RPMI8226 (cell line): ENCODE results near the gene SERPINB11.
"Not testable (repeated sequence)": the region's sequence is repeated elsewhere in the genome, so short reads cannot be mapped to it uniquely, and the experiment has no call there.

ENCODE experiments used
- DNase-seq: peaks from one replicate; pipeline ENCODE4 v3.0.0-alpha.2; 2015

The SERPINB11 gene, protein sequence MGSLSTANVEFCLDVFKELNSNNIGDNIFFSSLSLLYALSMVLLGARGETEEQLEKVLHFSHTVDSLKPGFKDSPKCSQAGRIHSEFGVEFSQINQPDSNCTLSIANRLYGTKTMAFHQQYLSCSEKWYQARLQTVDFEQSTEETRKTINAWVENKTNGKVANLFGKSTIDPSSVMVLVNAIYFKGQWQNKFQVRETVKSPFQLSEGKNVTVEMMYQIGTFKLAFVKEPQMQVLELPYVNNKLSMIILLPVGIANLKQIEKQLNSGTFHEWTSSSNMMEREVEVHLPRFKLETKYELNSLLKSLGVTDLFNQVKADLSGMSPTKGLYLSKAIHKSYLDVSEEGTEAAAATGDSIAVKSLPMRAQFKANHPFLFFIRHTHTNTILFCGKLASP

DNA sequence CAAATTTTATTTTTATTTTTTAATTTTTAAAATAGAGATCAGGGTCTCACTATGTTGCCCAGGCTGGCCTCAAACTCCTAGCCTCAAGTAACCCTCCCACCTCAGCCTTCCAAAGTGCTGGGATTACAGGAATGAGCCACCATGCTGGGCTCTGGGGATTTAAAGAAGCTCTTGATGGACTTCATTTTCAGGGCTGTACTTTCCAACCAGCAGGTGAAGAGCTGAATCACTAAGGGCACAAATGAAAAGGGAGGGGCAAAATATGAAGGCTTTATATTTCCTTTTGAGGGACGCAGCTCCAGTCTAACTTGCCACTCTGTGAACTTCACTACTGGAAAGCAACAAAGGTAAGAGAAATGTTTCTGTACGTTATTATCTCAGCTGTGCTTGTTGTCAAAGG is at the start of gene SERPINB11:
Gene SERPINB11, plus strand, starts transcription at position 301 of the 400 bp plus-strand sequence. CDS start 7,234 bp downstream, outside the sequence.
- no peak for DNase-seq

DNA sequence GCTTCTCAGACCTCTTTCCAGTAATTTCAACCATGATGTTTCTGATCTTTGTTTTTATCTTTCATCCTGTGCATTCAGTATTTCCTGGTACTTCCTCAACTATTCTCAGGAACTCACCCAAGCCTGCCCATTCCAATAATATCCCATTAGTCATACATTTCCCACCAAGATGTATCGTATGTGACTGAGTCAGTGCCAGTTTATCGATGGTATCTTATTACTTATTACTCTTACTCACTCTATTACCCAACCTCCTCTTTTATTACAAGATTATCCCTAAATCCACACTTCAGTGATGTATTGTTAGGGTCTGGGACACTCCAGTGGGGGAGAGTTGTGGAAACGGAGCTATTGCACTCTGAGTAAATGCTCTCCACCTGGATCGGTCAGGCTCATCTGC is 43.8 kb upstream of the SERPINB11 start:
- not testable (repeated sequence) for DNase-seq

DNA sequence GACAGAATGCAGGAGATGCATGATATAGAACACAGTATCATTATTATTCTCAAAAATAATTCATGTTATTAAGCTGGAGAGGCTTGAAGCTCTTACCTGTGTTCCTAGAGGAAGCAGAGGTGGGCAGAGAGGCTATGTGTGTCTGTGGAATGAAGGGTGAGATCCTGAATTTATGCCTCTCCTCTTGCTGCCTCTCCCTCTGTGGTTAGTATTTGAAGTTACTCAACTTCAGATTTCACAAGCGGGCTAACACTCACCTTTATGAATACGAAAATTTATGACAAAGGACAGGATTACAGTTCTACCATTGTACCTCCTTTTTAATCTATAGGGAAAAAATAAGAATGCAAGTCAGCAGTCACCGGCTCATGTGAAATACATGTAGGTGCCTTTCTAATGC is 41.0 kb upstream of the SERPINB11 start, which contains the start of gene SERPINB3:
Gene SERPINB3, minus strand, starts transcription at position 144 of the 400 bp plus-strand sequence. CDS start 677 bp downstream, outside the sequence.
- not testable (repeated sequence) for DNase-seq

DNA sequence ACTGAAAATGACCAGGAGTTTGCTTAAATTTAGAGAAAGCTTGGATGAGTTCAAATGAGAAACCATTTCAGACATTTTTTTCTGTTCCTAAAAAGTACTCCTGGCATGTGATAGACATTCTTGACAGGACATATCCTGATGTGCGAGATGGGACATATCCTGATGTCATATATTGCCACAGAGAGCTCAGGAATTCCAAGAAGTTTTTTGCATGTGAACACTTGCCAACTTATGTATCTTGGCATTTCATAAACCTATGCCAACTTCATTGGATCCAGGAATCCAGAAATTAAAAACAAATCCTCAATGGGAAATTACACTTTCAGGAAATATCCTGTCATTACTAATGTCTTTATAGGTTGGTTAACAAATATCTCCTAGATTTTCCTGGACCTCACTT is 38.2 kb upstream of the SERPINB11 start:
- no peak for DNase-seq

DNA sequence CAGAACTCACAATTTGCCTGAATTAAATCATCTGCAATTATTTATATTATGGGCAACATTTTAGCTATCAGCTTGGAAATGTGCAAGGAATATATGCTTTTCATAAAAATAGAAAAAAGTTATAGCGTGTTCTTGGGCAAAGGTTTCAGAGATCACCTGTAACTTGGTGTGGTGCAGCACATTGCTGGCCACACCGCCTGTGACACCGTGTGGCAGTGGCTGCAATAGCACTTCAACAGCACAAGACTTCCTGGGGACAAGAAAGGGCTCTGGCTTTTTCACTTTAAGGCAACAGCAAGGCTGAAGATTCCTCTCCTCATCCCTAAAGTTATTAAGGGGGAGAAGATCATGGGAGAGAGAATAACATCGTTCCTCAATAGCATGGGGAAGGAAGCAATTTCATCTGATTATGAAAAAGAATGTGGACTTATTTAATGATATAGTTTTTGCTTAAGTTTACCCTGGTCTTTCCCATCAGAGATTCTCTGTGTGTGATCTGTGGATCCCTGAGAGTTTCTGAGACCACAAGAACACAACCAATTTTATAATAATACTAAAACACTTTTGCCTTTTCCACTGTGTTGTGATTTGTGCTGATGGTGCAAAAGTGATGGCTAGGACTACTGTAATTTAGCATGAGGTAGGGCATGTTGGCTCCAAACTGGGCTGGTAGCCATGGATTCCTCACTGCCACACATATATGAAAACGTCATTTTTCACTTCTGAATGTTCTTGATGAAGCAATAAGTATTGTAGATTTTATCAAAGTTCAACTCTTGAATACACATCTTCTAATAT is 26.0 kb upstream of the SERPINB11 start:
- DNase-seq = peak; percentile 43

DNA sequence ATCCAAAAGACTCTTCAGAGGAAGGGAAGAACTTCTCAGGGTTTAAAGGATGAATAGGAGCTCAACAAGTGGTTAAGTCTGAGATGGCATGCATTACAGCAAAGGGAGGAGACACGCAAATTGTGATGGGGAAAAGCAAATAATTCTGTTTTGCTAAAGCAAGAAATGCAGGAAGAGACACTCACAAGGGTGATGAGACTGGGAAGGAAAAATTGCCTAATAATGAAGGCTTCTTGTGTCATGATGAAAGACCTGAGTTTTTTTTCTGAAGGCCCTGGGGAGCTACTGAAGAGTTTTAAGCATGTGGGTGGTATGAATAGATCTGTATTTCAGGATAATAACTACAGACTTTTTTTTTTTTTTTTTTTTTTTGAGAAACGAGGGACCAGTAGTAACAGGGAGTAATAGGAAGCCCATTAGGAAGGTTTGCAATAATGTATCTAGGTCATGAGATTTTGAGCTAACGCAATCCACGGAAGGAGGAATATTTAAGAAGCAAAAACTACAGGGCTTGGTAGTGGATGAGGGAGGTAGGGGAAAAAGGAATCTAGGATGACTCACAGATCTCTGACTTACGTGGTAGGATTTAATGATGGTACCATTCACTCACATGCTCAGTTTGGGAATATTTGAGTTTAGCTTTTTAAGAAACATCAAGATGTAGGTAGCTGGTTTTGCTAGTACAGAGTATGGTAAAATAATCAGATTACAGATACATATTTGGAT is 25.1 kb upstream of the SERPINB11 start:
- no peak for DNase-seq

DNA sequence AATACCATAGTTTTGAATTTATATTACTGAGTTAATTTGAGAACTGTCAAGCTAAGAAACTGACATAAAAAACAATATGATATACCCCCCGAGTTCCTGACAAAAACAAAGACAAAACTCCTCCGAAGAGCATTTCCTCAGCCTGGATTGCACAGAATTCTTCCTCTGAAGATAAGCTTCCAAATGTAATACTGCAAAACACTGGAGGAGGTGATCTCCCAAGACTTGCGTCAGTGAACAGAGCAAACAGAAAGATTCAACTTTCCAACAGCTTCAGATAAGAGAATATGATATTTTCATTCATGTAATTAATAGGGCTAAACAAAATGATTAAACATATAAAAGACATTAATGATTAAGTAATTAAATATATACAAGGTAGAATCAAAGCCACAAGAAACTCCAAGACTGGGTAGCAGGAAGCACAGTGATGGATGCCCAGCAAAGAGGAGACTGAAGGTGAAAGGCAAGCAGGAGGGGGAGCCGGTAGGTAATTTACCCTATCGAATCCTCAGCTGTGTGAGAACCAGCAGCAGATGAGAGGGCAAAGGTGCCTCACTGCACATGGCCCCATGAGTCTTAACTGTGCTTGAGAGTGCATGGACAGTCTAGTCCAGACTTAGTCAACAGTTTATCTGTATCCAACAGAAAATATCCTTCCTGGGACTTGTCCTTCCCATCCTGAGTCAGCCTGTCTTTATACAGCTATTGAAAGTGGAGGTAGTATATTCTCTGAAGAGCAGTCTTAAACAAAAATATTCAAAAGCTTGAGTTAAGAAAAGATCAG is 22.7 kb upstream of the SERPINB11 start:
- no peak for DNase-seq

DNA sequence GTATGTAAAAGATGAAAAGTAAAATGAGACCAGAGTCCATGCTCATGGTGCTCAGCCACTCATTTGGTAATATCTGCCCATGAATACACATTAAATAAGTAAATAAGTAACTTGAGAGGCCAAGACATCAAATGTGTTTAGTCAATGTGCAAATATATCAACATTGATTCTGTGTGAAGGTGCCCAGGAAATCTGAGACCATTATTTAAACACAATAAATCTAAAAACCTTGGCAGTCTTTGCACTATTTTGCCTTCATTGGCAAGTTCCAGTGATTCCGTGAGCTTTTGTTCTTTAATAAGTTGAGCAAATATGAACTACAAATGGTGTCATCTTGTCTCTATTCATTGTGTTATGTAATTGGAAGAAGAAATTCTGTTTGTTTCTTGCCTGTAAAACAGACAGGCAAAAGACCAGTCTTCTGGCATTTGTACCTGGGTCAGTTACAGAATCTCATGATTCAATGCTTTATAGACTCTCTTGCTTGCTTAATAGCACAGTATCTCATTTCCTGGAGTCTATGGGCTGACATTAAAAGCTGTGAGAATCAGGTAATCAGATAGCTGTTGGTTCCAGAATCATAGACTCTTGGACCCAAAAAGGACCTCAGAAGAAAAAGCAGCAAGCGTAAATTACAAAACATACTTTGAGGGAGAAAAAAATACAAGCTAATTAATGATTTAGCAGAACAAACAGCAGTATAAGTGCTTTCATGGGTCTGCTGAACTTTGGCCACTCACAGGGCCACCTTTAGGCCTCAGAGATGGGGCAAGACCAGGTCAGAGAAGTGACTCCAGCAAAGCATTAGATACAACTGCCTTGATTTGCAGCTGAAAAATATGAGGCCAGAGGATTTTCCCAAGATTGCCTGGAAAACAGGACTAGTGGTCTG is 21.1 kb upstream of the SERPINB11 start:
- no peak for DNase-seq

DNA sequence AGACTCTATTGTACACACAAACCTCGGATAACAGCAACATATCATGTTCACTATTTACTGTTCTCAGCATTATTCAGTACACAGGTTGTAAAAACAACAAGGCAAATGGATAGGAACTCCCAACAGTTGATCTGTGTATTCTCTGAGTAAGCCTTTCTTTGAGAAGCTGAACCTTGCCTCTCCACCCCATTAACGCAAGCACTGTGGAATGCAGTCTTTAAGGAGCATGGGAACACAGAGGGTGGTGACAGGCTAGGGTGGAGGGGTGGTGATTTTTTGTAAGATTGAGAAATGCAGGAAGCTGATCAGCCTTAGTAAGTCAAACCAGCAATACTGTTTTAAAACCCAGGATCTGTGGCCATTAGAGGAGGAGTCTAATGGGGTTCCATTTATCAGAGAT is 19.6 kb upstream of the SERPINB11 start:
- no peak for DNase-seq

DNA sequence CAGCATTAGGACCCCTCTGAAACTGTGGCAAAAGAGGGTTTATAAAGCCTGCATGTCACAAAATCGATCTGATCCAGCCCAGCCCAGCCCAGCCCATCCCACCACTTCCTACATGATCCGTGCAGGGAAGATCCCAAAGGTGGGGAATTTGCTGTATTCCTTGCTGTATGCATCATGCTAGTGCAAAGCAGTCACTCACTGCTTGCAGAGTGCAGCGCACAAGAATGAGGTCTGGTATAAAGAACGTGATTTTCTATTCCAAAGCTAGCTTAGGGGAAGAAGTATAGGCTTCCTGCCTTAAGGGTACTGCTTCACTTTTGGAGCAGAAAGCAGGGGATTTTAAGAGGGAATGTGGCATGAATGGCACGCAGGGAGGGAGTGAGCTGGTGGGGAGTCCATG is 18.9 kb upstream of the SERPINB11 start:
- no peak for DNase-seq

DNA sequence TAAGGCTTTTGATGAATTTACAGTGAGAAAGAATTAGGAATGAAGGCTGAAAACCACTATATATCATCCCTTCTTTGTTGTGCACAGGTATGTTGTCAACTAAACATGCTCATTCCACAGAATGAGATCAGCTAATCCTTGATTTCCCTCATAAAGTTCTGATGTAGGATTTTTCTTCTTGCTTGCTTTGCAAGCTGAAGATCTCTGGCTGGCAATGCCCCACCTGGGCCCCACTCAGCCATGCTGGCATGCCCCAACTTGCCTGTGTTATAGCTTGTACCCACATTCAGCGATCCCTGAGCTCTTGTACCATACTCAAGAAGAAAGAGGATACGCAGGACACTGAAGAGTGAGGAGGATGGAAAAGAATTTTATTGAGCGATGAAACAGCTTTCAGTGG is 18.0 kb upstream of the SERPINB11 start:
- DNase-seq = no peak

DNA sequence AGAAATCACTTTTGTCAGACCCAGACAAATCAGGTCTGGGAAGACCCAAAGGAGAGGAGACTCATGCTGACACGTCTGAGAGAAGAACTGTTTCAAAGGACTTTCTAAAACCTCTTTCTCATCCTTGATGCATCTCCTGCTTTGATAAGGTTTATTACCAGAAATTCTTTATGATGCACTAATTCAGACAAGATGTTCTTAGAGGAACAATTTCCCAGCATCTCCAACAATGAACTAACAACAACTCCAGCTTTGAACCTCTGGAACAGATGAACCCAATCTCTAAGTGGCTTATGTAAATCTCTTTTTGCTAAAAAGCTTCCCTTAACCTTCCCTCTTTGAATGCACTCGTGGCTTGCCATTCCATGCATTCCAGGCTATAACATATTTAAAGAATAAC is 15.9 kb upstream of the SERPINB11 start:
- DNase-seq = no peak

DNA sequence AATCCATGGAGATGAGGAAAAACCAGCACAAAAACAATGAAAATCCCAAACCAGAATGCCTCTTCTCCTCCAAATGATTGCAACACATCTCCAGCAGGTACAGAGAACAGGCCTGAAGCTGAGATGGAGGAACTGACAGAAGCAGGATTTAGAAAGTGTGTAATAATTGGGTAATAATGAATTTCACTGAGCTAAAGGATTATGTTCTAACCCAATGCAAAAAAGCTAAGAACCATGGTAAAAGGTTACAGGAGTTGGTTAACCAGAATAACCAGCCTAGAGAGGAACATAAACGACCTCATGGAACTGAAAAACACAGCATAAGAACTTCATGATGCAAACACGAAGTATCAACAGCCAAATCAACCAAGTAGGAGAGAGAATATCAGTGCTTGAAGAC is 13.7 kb upstream of the SERPINB11 start:
- no peak for DNase-seq

DNA sequence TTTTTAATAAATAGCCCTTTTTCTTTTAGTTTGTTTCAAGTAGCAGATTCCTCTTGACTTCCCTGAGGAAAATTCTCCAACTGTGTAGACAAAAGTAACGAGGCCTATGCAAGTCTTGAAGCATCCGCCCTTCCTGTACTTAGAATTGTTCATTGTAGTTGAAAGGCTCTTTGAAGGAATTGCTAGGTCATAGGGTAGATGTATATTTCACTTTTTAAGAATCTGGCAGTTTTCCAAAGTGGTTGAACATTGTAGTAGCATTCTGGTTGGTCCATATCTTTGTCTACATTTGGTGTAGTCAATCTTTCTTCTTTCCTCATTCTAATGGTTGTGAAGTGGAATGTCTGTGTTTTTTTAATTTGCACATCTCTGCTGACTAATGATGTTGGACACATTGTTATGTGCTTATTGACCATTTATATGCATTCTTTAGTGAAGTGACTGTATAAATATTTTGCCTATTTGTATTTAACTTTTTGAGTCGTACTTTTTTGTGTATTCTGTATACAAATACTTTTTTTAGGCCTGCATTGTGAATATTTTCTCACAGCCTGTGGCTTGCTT is 5.6 kb upstream of the SERPINB11 start:
- DNase-seq = no peak

DNA sequence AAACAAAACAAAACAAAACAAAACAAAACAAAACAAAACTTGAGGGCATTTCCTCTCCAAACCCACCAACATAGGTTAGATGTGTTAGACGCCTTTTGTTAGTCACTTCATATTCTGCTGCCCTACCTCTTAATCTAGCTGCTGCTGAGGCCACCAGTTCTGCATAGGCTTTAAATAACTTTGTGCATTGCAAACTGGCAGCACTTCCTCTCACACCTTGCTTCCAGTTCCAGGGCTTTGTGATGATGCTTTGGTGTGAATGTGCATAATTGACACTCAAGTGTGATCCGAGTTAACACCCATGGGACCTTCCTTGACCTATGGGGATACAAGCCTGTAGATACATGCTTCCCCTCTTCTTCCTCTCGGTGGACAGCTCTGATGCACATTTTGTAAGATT is 2.3 kb upstream of the SERPINB11 start:
- DNase-seq = no peak

DNA sequence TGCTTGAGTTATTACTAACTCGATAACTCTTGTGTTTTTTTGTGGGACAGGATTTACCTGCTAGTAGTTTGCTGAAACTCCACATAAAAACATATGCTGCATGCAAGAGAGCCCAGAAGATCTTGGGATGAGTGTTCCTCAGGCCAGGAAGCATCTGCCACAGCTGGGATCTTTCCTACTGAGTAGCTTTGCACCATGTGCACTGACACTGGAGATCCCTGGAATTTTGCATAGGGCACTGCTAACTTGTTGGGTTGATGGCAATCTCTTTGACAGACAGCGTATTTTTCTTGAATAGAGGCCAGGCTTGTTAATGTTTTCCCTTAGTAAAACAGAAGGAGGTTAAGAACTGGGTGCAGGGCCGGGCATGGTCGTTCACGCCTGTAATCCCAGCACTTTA is 808 bp upstream of the SERPINB11 start:
- no peak for DNase-seq

DNA sequence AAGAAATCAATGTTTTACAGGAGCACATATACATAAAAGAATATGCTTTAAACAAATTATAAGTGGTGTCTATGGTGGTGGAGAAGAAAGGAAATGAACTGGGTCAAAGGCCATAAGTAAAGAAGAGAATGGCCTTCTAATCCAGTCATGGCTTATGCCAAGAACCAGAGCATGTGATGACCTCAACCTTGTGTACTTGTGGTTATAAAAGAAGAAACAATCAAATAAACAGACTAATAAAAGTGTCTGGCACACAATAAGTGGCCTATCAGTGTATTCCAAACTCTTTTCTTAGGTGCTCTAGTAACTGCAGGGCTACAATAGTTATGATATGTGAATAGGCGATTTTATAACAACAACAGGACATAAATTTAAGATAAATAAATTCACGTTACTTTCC is 2.6 kb downstream of the SERPINB11 start:
- DNase-seq = no peak

DNA sequence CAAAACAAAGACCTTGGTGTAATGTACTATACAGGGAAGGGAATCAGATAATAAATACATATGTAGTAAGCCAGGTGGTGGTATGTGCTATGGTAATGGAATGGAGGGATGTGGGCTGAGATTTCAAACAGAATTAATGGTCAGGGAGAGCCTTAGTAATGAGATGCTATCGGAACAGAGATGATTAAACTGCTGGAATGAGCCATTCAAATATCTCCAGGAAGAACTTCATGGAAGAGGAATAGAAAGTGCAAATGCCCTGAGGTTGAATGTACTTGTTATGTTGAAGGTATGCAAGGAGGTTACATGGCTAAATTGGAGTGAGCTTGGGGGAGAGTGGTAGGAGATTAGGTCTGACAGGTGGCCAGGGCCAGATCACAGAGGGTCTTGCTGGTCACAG is 5.1 kb downstream of the SERPINB11 start:
- DNase-seq = no peak

DNA sequence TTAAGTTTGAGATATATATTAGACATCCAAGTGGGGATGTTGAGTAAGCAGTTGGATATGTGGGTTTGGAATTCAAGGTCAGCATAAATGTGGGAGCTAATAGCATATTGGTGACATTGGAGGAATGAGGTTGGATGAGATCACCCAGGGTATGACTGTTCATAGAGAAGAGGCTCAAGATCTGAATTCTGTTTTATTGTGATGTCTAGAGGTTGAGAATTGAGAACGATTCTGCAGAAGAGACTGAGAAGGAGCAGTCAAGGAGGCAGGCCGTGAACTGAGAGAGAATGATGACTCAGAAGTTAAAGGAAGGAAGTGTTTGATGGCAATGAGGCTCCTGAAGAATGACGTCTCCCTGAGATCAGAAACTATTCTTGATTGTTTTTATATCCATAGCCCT is 5.9 kb downstream of the SERPINB11 start:
- no peak for DNase-seq

DNA sequence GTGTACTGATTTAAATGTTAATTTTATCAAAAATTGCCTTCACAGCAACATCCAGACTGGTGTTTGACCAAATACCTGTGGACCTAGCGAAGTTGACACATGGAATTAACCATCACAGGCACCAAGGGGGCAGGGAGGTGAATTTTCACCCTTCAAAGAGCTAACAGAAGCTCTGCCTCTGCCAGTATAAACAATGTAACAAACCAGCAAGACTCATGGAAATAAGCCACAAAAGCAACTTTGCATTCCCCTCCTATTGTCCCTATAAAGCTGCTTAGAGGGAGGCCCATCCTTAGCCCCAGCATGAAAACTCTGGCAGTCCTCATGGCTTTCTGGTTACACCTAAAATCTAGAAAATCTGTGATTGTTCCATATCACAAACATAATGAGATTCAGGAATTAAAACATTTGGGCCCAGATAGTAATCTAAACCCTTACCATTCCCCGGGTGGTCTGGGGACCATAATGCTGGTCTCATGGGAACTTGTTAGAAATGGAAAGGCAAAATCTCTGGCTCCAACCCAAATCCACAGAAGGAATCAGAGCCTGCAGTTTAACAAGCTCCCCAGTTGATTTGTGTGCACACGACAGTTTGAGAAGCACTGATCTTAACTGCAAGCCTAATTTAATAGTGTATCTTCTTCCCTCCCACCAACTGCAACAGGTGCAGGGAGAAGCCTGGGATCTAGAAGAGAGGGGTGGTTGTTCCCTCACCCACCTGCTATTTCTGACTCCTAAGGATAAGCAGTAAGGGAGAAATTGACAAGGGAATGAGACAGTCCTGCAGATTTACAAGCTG is 23.1 kb downstream of the SERPINB11 start:
- no peak for DNase-seq
